Kidney (tissue), 14 donors: ENCODE measurements around the gene DNAJB2. TPM values are rescaled to one million over a fixed set of nuclear protein-coding genes. Genes with fewer than 3 reads are reported as not detected.

Experiments
- DNase-seq, 5 donors: peaks; one replicate each; pipeline ENCODE4 v3.0.0-alpha.2; 2013 to 2020
- FAIRE-seq: peaks from 2 replicates; lab custom pipeline; 2012; peaks lifted over from hg19 to GRCh38; lab: Jason Lieb, UNC
- H3K27ac ChIP-seq, 2 donors: one replicate each; pipeline ENCODE4 v1.7.0; 2013; ENCODE audit warnings: low read depth in 2 of 2, low read length in 2 of 2, inconsistent platforms in 1 of 2
- H3K27me3 ChIP-seq: one replicate; pipeline ENCODE4 v1.7.1; 2013; ENCODE audit warnings: low read length, inconsistent platforms; ENCODE audit not compliant: control insufficient read depth, insufficient read depth
- H3K36me3 ChIP-seq, 3 donors: one replicate each; pipeline versions ENCODE4 v1.7.0 to v1.7.1; 2013; ENCODE audit warnings: low read length in 3 of 3, control low read depth in 1 of 3, inconsistent platforms in 1 of 3; ENCODE audit not compliant: insufficient read depth in 3 of 3, control insufficient read depth in 2 of 3
- H3K4me1 ChIP-seq, 3 donors: one replicate each; pipeline versions ENCODE4 v1.7.0 to v1.7.1; 2013; ENCODE audit warnings: low read length in 3 of 3, inconsistent platforms in 1 of 3, low read depth in 1 of 3; ENCODE audit not compliant: control insufficient read depth in 2 of 3, insufficient read depth in 2 of 3
- H3K4me3 ChIP-seq, 3 donors: one replicate each; pipeline versions ENCODE4 v1.7.0 to v1.8.1; 2013; ENCODE audit warnings: low read length in 3 of 3, control low read depth in 1 of 3, inconsistent platforms in 1 of 3
- H3K9ac ChIP-seq, 3 donors: one replicate each; pipeline versions ENCODE4 v1.7.0 to v1.7.1; 2013; ENCODE audit warnings: low read length in 3 of 3, control low read depth in 1 of 3, inconsistent platforms in 1 of 3
- H3K9me3 ChIP-seq, 3 donors: one replicate each; pipeline versions ENCODE4 v1.7.0 to v1.7.1; 2013; ENCODE audit warnings: low read length in 3 of 3, control low read depth in 1 of 3, inconsistent platforms in 1 of 3; ENCODE audit not compliant: control insufficient read depth in 2 of 3, insufficient read depth in 1 of 3
- CTCF ChIP-seq: IDR thresholded peaks from 3 replicates; pipeline ENCODE4 v1.5.1; 2012; ENCODE audit warnings: mild to moderate bottlenecking, moderate library complexity, borderline replicate concordance; ENCODE audit not compliant: insufficient read depth; ENCODE audit errors: extremely low read depth
- intact Hi-C: fragments of 100-400 bp; cut with DNase I; formaldehyde crosslinking; loops from one replicate; pipeline ENCODE4 v1.11.1; 2022
- polyA plus RNA-seq: library from polyadenylated mRNA; stranded (reverse); fragments of 350-450 nt; fragmentation: Illumina TruSeq; extraction: RNeasy Lipid Tissue Mini Kit (QIAGEN cat#74804); gene quantifications from one replicate; pipeline ENCODE4 v1.2.3, GENCODE V29; 2014; ENCODE audit warnings: low read depth, low replicate concordance; ENCODE audit not compliant: insufficient read depth
- total RNA-seq: library from RNA; stranded (reverse); fragmentation: NEBNext Ultra II Directional; extraction: Animal tissue kit (Norgen Biotek cat#: 25700); gene quantifications from one replicate; pipeline ENCODE4 v1.2.1, GENCODE V29; 2021
- donor health status: control.
- donor health status: control.
- donor health status: control.
- donor health status: control.
- donor health status: control.
- donor health status: DM: yes; HTN: yes; CAD: no.
- donor health status: Normal renal cell carcinoma (clear cell type).

The DNAJB2 gene
- total and polyA plus RNA-seq, 2 donors from 2014 or later = 94.3 to 128 TPM

- Histone ChIP-seq H3K27me3 (no peaks in the 10 kb centered on the region), H3K9me3 (no peaks in the 10 kb centered on the region), H3K4me3 (no peak overlapping the region), H3K4me1 (peaks cover 0 to 6% (median 3%) of the 10 kb centered on the region in 3 donors), H3K27ac (no peak overlapping the region), H3K36me3 (no peaks in the 10 kb centered on the region), H3K9ac (no peak overlapping the region)
- no peak for FAIRE-seq
- peak in 2 of 5 donors; percentile 37 to 49 for DNase-seq
- TF ChIP-seq CTCF = no peak
- intact Hi-C loops = no loop called here
Observed at GRCh38 chr2:219296142-219296541, 17.0 kb downstream of the DNAJB2 start.

- H3K27ac ChIP-seq = no peak overlapping the region
- DNase-seq (peak in 2 of 5 donors; percentile 27 to 47), FAIRE-seq (no peak)
- no peaks in the 10 kb centered on the region for H3K9me3 ChIP-seq
- H3K27me3 ChIP-seq = no peaks in the 10 kb centered on the region
- no peak for TF ChIP-seq CTCF
- intact Hi-C loops = no loop called here
- peaks cover 0 to 6% (median 3%) of the 10 kb centered on the region in 3 donors for H3K4me1 ChIP-seq
- H3K36me3 ChIP-seq = no peaks in the 10 kb centered on the region
- H3K9ac ChIP-seq = no peak overlapping the region
- H3K4me3 ChIP-seq = no peak overlapping the region
Observed at GRCh38 chr2:219296631-219297391, 17.6 kb downstream of the DNAJB2 start.

- DNase-seq = peak in 1 of 5 donors; percentile 39
- Histone ChIP-seq H3K9me3 (no peaks in the 10 kb centered on the region), H3K27me3 (no peaks in the 10 kb centered on the region), H3K36me3 (no peaks in the 10 kb centered on the region), H3K4me3 (no peak overlapping the region), H3K9ac (no peak overlapping the region), H3K4me1 (peaks cover 0 to 6% (median 3%) of the 10 kb centered on the region in 3 donors), H3K27ac (no peak overlapping the region)
- intact Hi-C loops = no loop called here
- TF ChIP-seq CTCF = no peak
- no peak for FAIRE-seq
Observed at GRCh38 chr2:219297766-219298456, 18.7 kb downstream of the DNAJB2 start.
